Measurements from ENCODE around the gene ZFAND6.

ZFAND6 gene

GRCh38 chr15:80159301-80159700 is 99.8 kb downstream of the ZFAND6 start:
- TF ChIP-seq CTCF (IDR thresholded peaks at IDR 0.05; ENCODE audit: insufficient read depth, low read depth, low read length, missing control alignments): no peak

DNA sequence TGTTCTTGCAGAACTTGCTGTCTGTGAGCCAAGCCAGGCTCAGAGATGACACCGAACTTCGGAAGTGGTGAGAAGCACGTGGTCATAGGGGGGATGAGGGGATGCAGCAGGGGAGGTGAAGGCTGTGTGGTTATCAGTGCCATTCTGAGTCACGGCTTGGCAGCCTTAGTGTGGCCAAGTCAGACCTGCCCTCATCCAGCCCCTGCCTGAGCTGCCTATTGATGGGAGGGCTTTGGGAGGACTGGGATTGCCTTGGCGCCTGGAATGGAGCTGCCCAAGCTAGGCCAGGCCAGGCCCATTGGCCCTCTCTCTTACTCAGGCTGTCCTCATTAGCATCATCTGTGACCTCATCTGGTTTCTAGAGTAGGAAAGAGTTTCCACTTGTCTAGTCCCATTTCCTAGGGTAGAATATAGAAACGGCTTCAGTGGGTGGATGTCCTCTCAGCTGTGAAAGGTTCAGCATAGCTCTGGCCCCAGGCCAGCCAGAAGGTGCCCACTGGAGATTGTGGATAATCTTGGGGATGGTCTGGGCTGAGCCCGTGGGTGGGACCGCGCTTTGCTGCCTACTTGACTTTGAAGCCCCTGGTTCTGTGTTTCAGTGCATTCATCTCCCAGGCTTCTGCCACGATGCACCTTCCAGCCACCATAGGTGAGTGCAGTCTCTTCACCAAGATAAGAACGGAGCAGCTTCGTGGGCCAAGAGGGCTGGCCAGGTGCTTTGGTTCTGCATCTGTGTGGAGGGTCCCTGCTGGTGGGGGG is 100.5 kb downstream of the ZFAND6 start:
- H3K4me3 ChIP-seq (ENCODE audit: low read depth, low read length): no peak overlapping the region
- TF ChIP-seq CTCF (IDR thresholded peaks at IDR 0.05; ENCODE audit: insufficient read depth, low read depth, low read length, missing control alignments): no peak
- DNase-seq (ENCODE audit: low read depth): no peak

More at GRCh38 chr15:80159301-80159700, 99.8 kb downstream of the ZFAND6 start:
- DNase-seq (ENCODE audit: low read depth): no peak
- H3K4me3 ChIP-seq (ENCODE audit: low read depth, low read length): no peak overlapping the region

DNA sequence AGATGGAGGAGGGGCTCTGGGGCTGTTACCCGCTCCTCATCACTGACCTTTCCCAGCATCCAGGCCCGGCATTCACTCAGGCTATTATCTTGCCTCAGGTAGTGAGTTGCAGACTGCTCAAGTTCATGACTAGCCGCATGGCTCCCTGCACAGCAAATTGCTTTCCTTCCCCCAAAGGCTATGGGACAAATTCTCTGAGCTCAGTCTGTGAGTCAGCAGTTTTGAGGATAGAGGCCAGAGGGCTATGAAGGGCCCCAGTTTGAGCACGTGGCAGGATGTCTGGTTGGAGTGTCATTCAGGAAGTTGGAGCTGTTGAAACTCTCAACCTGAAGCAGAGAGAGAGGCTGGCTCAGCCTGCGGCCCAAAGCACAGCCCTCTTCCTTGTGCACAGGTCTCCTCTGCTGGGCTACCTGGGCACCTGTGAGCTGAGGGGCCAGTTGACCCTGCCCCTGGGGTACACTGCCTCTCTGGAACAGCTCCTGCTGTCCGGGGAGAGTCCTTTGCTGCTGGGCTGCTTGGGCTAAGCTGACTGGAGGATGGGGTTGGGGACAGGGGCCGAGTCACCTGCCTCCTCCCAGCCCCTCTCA is 101.2 kb downstream of the ZFAND6 start:
- no peak overlapping the region for H3K4me3 ChIP-seq (ENCODE audit: low read depth, low read length)
- TF ChIP-seq CTCF (IDR thresholded peaks at IDR 0.05; ENCODE audit: insufficient read depth, low read depth, low read length, missing control alignments): no peak
- peak; percentile 71 for DNase-seq (ENCODE audit: low read depth)

GRCh38 chr15:80161468-80162016 is 102.1 kb downstream of the ZFAND6 start:
- H3K4me3 ChIP-seq (ENCODE audit: low read depth, low read length): no peak overlapping the region
- TF ChIP-seq CTCF (IDR thresholded peaks at IDR 0.05; ENCODE audit: insufficient read depth, low read depth, low read length, missing control alignments): no peak
- DNase-seq (ENCODE audit: low read depth): no peak

DNA sequence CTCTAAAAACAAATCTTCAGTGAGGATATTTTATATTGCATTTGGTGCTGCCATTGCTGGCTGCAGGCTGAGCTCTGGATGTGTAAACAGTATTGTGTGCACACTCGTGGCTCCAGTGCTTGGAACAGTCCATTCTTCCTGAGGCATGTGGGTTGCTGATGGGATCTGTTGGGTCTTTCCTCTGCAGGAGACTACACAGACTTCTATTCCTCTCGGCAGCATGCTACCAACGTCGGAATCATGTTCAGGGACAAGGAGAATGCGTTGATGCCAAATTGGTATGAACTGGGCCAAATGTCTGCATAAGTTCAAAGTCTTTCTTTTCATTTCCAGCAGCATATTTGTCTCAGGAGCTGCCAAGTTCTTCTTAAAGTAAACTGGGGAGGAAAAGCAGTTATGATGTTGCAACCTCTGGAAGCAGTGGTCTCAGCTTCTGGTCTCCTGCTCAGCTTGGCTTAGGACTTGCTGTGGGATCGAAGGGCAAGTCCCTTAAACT is 102.6 kb downstream of the ZFAND6 start:
- DNase-seq (ENCODE audit: low read depth): no peak
- no peak overlapping the region for H3K4me3 ChIP-seq (ENCODE audit: low read depth, low read length)
- TF ChIP-seq CTCF (IDR thresholded peaks at IDR 0.05; ENCODE audit: insufficient read depth, low read depth, low read length, missing control alignments): no peak

GRCh38 chr15:80163217-80163616 is 103.7 kb downstream of the ZFAND6 start:
- no peak overlapping the region for H3K4me3 ChIP-seq (ENCODE audit: low read depth, low read length)
- no peak for DNase-seq (ENCODE audit: low read depth)
- TF ChIP-seq CTCF (IDR thresholded peaks at IDR 0.05; ENCODE audit: insufficient read depth, low read depth, low read length, missing control alignments): no peak
